SK-N-MC (cell line): ENCODE results near the gene AGAP1.

Source experiments
- EZH2 ChIP-seq: fragments of 200-600 bp; sonication (generic); IDR thresholded peaks from one replicate; pipeline ENCODE4 v1.6.1; 2017; ENCODE audit warnings: antibody characterized with exemption
- POLR2AphosphoS5 ChIP-seq: IDR thresholded peaks from 2 replicates; pipeline ENCODE4 v1.6.1; 2012; ENCODE audit warnings: mild to moderate bottlenecking, low read depth, low read length, borderline replicate concordance

- TF ChIP-seq POLR2AphosphoS5 (no peak), EZH2 (no peak)
Measured at GRCh38 chr2:236041616-236042015, 547.8 kb downstream of the AGAP1 start.
